Right atrium auricular region (tissue), 2 donors: ENCODE results near the gene ENPP6. TPM values are rescaled to one million over a fixed set of nuclear protein-coding genes. Genes with fewer than 3 reads are reported as not detected.
"Not testable (repeated sequence)": the region's sequence is repeated elsewhere in the genome, so short reads cannot be mapped to it uniquely, and the experiment has no call there.

Experiments used
- DNase-seq: peaks from one replicate; pipeline ENCODE4 v3.0.0-alpha.2; 2019; ENCODE audit warnings: low spot score
- H3K27ac ChIP-seq, 2 donors: fragments of 200-600 bp; sonication (generic); 1 replicate in 1 of 2; 2 replicates in 1 of 2; pipeline ENCODE4 v1.5.1; 2016 to 2019
- H3K27me3 ChIP-seq, 2 donors: fragments of 200-600 bp; sonication (generic); one replicate each; pipeline versions ENCODE4 v1.5.1 to v1.6.0; 2017 to 2019
- H3K36me3 ChIP-seq: fragments of 200-600 bp; sonication (generic); one replicate; pipeline ENCODE4 v1.5.1; 2016
- H3K4me1 ChIP-seq, 2 donors: fragments of 200-600 bp; sonication (generic); one replicate each; pipeline versions ENCODE4 v1.5.1 to v1.6.0; 2017 to 2019
- H3K4me3 ChIP-seq, 2 donors: fragments of 200-600 bp; sonication (generic); 1 replicate in 1 of 2; 2 replicates in 1 of 2; pipeline ENCODE4 v1.5.1; 2017 to 2019; ENCODE audit warnings: mild to moderate bottlenecking in 1 of 2, moderate library complexity in 1 of 2
- H3K9me3 ChIP-seq, 2 donors: fragments of 200-600 bp; sonication (generic); one replicate each; pipeline ENCODE4 v1.5.1; 2019
- CTCF ChIP-seq, 2 donors: fragments of 200-600 bp; sonication (generic); IDR thresholded peaks; one replicate each; pipeline ENCODE4 v1.5.1; 2019; ENCODE audit warnings: antibody characterized with exemption in 2 of 2
- total RNA-seq, 2 donors: library from RNA; depleted of rRNA; stranded (reverse); fragments of >200 nt; gene quantifications; one replicate each; pipeline ENCODE4 v1.1.0, GENCODE V29; 2016

ENPP6 gene
- total RNA-seq, 2 donors from 2014 or later = not detected

- Histone ChIP-seq H3K4me3 (no peak overlapping the region), H3K27me3 (no peaks in the 10 kb centered on the region), H3K4me1 (no peaks in the 10 kb centered on the region), H3K27ac (no peak overlapping the region), H3K36me3 (no peaks in the 10 kb centered on the region), H3K9me3 (no peaks in the 10 kb centered on the region)
- DNase-seq = no peak
- TF ChIP-seq CTCF (IDR thresholded peaks at IDR 0.05) = no peak
Measured at GRCh38 chr4:184215709-184216328, 1.9 kb downstream of the ENPP6 start.

GRCh38 chr4:184214931-184215330 lies 2.7 kb downstream of the ENPP6 start:
- Histone ChIP-seq H3K36me3 (no peaks in the 10 kb centered on the region), H3K27ac (no peak overlapping the region), H3K4me3 (no peak overlapping the region), H3K4me1 (no peaks in the 10 kb centered on the region), H3K27me3 (no peaks in the 10 kb centered on the region), H3K9me3 (no peaks in the 10 kb centered on the region)
- TF ChIP-seq CTCF (IDR thresholded peaks at IDR 0.05) = no peak
- no peak for DNase-seq

- H3K27ac ChIP-seq = not testable (repeated sequence)
Measured at GRCh38 chr4:184207734-184208607, 9.7 kb downstream of the ENPP6 start.

GRCh38 chr4:184205243-184205642 lies 12.4 kb downstream of the ENPP6 start:
- no peaks in the 10 kb centered on the region for H3K9me3 ChIP-seq
- no peaks in the 10 kb centered on the region for H3K36me3 ChIP-seq
- H3K4me3 ChIP-seq = no peak overlapping the region
- no peaks in the 10 kb centered on the region for H3K4me1 ChIP-seq
- no peak for TF ChIP-seq CTCF (IDR thresholded peaks at IDR 0.05)
- no peak for DNase-seq
- H3K27me3 ChIP-seq = no peaks in the 10 kb centered on the region
- no peak overlapping the region for H3K27ac ChIP-seq

More at GRCh38 chr4:184207734-184208607, 9.7 kb downstream of the ENPP6 start:
- not testable (repeated sequence) for DNase-seq, H3K27me3 ChIP-seq, H3K4me3 ChIP-seq, H3K4me1 ChIP-seq, H3K9me3 ChIP-seq, H3K36me3 ChIP-seq

- Histone ChIP-seq H3K9me3 (no peaks in the 10 kb centered on the region), H3K4me1 (no peaks in the 10 kb centered on the region), H3K27ac (no peak overlapping the region), H3K4me3 (no peak overlapping the region), H3K27me3 (no peaks in the 10 kb centered on the region), H3K36me3 (no peaks in the 10 kb centered on the region)
- no peak for TF ChIP-seq CTCF (IDR thresholded peaks at IDR 0.05)
- DNase-seq = no peak
Measured at GRCh38 chr4:184203300-184203699, 14.4 kb downstream of the ENPP6 start.

GRCh38 chr4:184201179-184201578 lies 16.5 kb downstream of the ENPP6 start:
- no peaks in the 10 kb centered on the region for H3K4me1 ChIP-seq
- no peak overlapping the region for H3K4me3 ChIP-seq
- no peak for DNase-seq
- H3K27me3 ChIP-seq = no peaks in the 10 kb centered on the region
- no peak for TF ChIP-seq CTCF (IDR thresholded peaks at IDR 0.05)
- H3K9me3 ChIP-seq = no peaks in the 10 kb centered on the region
- H3K36me3 ChIP-seq = no peaks in the 10 kb centered on the region
- H3K27ac ChIP-seq = no peak overlapping the region
